ENCODE measurements around the gene NOTCH4. TPM values are rescaled to one million over a fixed set of nuclear protein-coding genes. Genes with fewer than 3 reads are reported as not detected.

NOTCH4 gene
- total and polyA plus RNA-seq, 9 of the 15 experiments (the other 6 are each of a cell fraction or from before 2014, with no cell fraction given) = 0.24 to 4.3 (median 1.7) TPM

DNA sequence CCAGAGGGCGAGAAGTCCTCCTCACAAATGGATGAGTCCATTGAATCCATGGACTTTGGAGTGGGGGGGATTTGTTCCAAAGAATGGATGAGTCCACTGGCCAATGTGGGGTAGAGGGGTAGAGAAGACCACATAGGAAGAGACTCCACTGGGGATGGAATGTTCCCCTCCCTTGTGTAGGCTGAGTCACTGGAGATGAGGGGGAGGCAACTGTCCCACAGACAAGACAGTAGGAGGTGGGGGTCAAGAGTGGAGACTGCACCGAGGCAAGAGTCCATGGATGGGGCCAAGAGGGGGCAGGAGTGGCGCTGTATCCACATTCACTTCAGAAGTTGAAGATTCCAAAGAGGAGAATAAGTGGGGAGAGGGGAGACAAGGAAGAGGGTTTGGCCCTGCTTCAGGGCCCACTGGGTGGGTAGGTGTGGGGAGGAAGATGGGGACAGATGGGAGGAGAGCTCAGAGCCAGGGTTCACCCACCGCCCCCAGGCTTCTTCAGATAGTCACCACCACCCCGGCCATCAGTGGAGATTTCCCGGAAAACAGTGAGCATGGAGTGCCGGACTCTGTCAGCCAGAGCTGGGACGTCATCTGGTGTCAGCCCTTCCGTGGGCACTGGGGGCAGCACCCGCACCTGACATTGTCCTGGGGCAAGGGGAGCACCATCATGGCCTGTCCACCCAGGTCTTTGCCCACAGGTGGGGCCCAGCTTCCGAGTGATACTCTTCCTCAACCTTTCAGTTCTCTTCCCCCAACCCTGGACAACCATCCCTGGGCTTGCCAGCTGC lies 54.9 kb downstream of the NOTCH4 start (continued):
- TF ChIP-seq, protein P1, sequence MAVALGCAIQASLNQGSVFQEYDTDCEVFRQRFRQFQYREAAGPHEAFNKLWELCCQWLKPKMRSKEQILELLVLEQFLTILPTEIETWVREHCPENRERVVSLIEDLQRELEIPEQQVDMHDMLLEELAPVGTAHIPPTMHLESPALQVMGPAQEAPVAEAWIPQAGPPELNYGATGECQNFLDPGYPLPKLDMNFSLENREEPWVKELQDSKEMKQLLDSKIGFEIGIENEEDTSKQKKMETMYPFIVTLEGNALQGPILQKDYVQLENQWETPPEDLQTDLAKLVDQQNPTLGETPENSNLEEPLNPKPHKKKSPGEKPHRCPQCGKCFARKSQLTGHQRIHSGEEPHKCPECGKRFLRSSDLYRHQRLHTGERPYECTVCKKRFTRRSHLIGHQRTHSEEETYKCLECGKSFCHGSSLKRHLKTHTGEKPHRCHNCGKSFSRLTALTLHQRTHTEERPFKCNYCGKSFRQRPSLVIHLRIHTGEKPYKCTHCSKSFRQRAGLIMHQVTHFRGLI (CRISPR knock-in tag; IDR thresholded peaks at IDR 0.05) = no peak
- TF ChIP-seq NRF1 (conservative IDR thresholded peaks at IDR 0.05 in 1 of 2, IDR thresholded peaks at IDR 0.05 in 1 of 2) (no peak), ZNF778 (CRISPR knock-in tag; IDR thresholded peaks at IDR 0.05) (no peak), CAMTA2 (CRISPR knock-in tag; conservative IDR thresholded peaks at IDR 0.05) (no peak), STAT5B (CRISPR knock-in tag; IDR thresholded peaks at IDR 0.05) (no peak), DDX20 (tag; IDR thresholded peaks at IDR 0.05; ENCODE audit: low read depth) (no peak), ZNF133 (CRISPR knock-in tag; IDR thresholded peaks at IDR 0.05) (no peak), HNRNPK (IDR thresholded peaks at IDR 0.05; ENCODE audit: low read depth, low read length, poor library complexity, severe bottlenecking) (no peak), MTA2 (IDR thresholded peaks at IDR 0.05; ENCODE audit: low read depth) (peak; percentile 30; the same call in 1 of the 2 replicates), BDP1 (IDR thresholded peaks at IDR 0.05; ENCODE audit: insufficient read depth, insufficient read length) (no peak), RBM25 (IDR thresholded peaks at IDR 0.05; ENCODE audit: low read depth, low read length, severe bottlenecking) (no peak), CREBBP (IDR thresholded peaks at IDR 0.05; ENCODE audit: low read depth, low read length) (no peak), FOS (IDR thresholded peaks at IDR 0.05; ENCODE audit: extremely low read depth, insufficient read length) (peak; percentile 26), PYGO2 (tag; IDR thresholded peaks at IDR 0.05) (no peak), MTA3 (IDR thresholded peaks at IDR 0.05; ENCODE audit: borderline replicate concordance) (0 out of 2 replicates have a peak, but pooled peaks have one; percentile 20), ZEB2 (IDR thresholded peaks at IDR 0.05) (peak; percentile 37; the same call in 1 of the 2 replicates), SMAD3 (CRISPR knock-in tag; conservative IDR thresholded peaks at IDR 0.05) (no peak), ZNF274 (IDR thresholded peaks at IDR 0.05; ENCODE audit: borderline replicate concordance, low read depth, low read length) (no peak)
- TF ChIP-seq, protein P2, sequence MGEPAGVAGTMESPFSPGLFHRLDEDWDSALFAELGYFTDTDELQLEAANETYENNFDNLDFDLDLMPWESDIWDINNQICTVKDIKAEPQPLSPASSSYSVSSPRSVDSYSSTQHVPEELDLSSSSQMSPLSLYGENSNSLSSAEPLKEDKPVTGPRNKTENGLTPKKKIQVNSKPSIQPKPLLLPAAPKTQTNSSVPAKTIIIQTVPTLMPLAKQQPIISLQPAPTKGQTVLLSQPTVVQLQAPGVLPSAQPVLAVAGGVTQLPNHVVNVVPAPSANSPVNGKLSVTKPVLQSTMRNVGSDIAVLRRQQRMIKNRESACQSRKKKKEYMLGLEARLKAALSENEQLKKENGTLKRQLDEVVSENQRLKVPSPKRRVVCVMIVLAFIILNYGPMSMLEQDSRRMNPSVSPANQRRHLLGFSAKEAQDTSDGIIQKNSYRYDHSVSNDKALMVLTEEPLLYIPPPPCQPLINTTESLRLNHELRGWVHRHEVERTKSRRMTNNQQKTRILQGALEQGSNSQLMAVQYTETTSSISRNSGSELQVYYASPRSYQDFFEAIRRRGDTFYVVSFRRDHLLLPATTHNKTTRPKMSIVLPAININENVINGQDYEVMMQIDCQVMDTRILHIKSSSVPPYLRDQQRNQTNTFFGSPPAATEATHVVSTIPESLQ (CRISPR knock-in tag; IDR thresholded peaks at IDR 0.05) = no peak
- TF ChIP-seq, protein P3, sequence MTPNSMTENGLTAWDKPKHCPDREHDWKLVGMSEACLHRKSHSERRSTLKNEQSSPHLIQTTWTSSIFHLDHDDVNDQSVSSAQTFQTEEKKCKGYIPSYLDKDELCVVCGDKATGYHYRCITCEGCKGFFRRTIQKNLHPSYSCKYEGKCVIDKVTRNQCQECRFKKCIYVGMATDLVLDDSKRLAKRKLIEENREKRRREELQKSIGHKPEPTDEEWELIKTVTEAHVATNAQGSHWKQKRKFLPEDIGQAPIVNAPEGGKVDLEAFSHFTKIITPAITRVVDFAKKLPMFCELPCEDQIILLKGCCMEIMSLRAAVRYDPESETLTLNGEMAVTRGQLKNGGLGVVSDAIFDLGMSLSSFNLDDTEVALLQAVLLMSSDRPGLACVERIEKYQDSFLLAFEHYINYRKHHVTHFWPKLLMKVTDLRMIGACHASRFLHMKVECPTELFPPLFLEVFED (CRISPR knock-in tag; conservative IDR thresholded peaks at IDR 0.05) = peak; percentile 80; the same call in 1 of the 2 replicates
- TF ChIP-seq, protein P4, sequence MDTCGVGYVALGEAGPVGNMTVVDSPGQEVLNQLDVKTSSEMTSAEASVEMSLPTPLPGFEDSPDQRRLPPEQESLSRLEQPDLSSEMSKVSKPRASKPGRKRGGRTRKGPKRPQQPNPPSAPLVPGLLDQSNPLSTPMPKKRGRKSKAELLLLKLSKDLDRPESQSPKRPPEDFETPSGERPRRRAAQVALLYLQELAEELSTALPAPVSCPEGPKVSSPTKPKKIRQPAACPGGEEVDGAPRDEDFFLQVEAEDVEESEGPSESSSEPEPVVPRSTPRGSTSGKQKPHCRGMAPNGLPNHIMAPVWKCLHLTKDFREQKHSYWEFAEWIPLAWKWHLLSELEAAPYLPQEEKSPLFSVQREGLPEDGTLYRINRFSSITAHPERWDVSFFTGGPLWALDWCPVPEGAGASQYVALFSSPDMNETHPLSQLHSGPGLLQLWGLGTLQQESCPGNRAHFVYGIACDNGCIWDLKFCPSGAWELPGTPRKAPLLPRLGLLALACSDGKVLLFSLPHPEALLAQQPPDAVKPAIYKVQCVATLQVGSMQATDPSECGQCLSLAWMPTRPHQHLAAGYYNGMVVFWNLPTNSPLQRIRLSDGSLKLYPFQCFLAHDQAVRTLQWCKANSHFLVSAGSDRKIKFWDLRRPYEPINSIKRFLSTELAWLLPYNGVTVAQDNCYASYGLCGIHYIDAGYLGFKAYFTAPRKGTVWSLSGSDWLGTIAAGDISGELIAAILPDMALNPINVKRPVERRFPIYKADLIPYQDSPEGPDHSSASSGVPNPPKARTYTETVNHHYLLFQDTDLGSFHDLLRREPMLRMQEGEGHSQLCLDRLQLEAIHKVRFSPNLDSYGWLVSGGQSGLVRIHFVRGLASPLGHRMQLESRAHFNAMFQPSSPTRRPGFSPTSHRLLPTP (IDR thresholded peaks at IDR 0.05; ENCODE audit: borderline replicate concordance, extremely low read depth, insufficient read length) = no peak

Measured in K562 (cell line).